DMS153 treated with DMSO at 0.1 percent for 48 hours (cell line): ENCODE data around the gene HSPBP1.
"Not testable (repeated sequence)": the region's sequence is repeated elsewhere in the genome, so short reads cannot be mapped to it uniquely, and the experiment has no call there.

Experiments used
- DNase-seq: peaks from one replicate; lab custom pipeline; 2025; ENCODE audit not compliant: unreplicated experiment; lab: John Stamatoyannopoulos, UW

The HSPBP1 gene

GRCh38 chr19:55279770-55280643 is at the start of gene HSPBP1:
Gene HSPBP1 (minus strand): TSS chr19:55280110. CDS start chr19:55279608, 502 bp downstream.
- peak; percentile 94 for DNase-seq

GRCh38 chr19:55328774-55329318 is 48.9 kb upstream of the HSPBP1 start:
- not testable (repeated sequence) for DNase-seq

- no peak for DNase-seq
Observed at GRCh38 chr19:55325172-55325571, 45.3 kb upstream of the HSPBP1 start, which contains the start of gene TMEM150B. Gene TMEM150B (minus strand): TSS chr19:55325341. CDS start chr19:55321036, 4,305 bp downstream.

GRCh38 chr19:55324662-55325061 is 44.8 kb upstream of the HSPBP1 start:
- no peak for DNase-seq

- DNase-seq: no peak
Observed at GRCh38 chr19:55322204-55322885, 42.4 kb upstream of the HSPBP1 start.

- DNase-seq: no peak
Observed at GRCh38 chr19:55321466-55322137, 41.7 kb upstream of the HSPBP1 start.

GRCh38 chr19:55320844-55321419 is 41.0 kb upstream of the HSPBP1 start:
- DNase-seq: no peak

GRCh38 chr19:55319785-55320184 is 39.9 kb upstream of the HSPBP1 start:
- DNase-seq: no peak

GRCh38 chr19:55316646-55317045 is 36.7 kb upstream of the HSPBP1 start:
- no peak for DNase-seq

GRCh38 chr19:55315956-55316525 is 36.1 kb upstream of the HSPBP1 start:
- DNase-seq: no peak

- no peak for DNase-seq
Observed at GRCh38 chr19:55314396-55314795, 34.5 kb upstream of the HSPBP1 start.

- DNase-seq: no peak
Observed at GRCh38 chr19:55312621-55313512, 33.0 kb upstream of the HSPBP1 start.

GRCh38 chr19:55311797-55312196 is 31.9 kb upstream of the HSPBP1 start:
- DNase-seq: no peak

GRCh38 chr19:55311397-55311796 is 31.5 kb upstream of the HSPBP1 start:
- no peak for DNase-seq

- DNase-seq: no peak
Observed at GRCh38 chr19:55310498-55310897, 30.6 kb upstream of the HSPBP1 start.

- DNase-seq: no peak
Observed at GRCh38 chr19:55309448-55309847, 29.5 kb upstream of the HSPBP1 start.

- no peak for DNase-seq
Observed at GRCh38 chr19:55308281-55308680, 28.4 kb upstream of the HSPBP1 start.

- DNase-seq: no peak
Observed at GRCh38 chr19:55306712-55307111, 26.8 kb upstream of the HSPBP1 start.

- no peak for DNase-seq
Observed at GRCh38 chr19:55305983-55306562, 26.2 kb upstream of the HSPBP1 start.
